Gastrocnemius medialis (tissue), 4 donors: ENCODE data around the gene ESYT2. TPM values are rescaled to one million over a fixed set of nuclear protein-coding genes. Genes with fewer than 3 reads are reported as not detected.

Experiments used
- ATAC-seq, 2 donors: fragments of 150-250 bp; one replicate each; pipeline ENCODE4 v1.9.1; 2016
- DNase-seq, 2 donors: peaks; one replicate each; pipeline ENCODE4 v3.0.0-alpha.2; 2019
- H3K27ac ChIP-seq, 4 donors: fragments of 200-600 bp; sonication (generic); 1 replicate in 1 of 4; 2 replicates in 3 of 4; pipeline ENCODE4 v1.5.1; 2016 to 2018; ENCODE audit warnings: mild to moderate bottlenecking in 2 of 4, moderate library complexity in 1 of 4
- H3K27me3 ChIP-seq, 3 donors: fragments of 200-600 bp; sonication (generic) in 2 of 3; 1 replicate in 1 of 3; 2 replicates in 2 of 3; pipeline versions ENCODE4 v1.5.1 to v1.6.0; 2016 to 2019; ENCODE audit warnings: mild to moderate bottlenecking in 1 of 3, moderate library complexity in 1 of 3
- H3K36me3 ChIP-seq, 2 donors: fragments of 200-600 bp; sonication (generic) in 1 of 2; one replicate each; pipeline ENCODE4 v1.5.1; 2017 to 2018
- H3K4me1 ChIP-seq, 2 donors: fragments of 200-600 bp; sonication (generic) in 1 of 2; one replicate each; pipeline ENCODE4 v1.5.1; 2016 to 2017; ENCODE audit warnings: mild to moderate bottlenecking in 2 of 2
- H3K4me3 ChIP-seq, 4 donors: fragments of 200-600 bp; sonication (generic) in 3 of 4; 1 replicate in 1 of 4; 2 replicates in 3 of 4; pipeline ENCODE4 v1.5.1; 2016 to 2019; ENCODE audit warnings: mild to moderate bottlenecking in 2 of 4
- H3K9me3 ChIP-seq, 3 donors: fragments of 200-600 bp; sonication (generic) in 2 of 3; 1 replicate in 1 of 3; 2 replicates in 2 of 3; pipeline ENCODE4 v1.5.1; 2016 to 2019
- POLR2A ChIP-seq, 2 donors: fragments of 450-650 bp; IDR thresholded peaks; one replicate each; pipeline ENCODE4 v1.6.1; 2017; ENCODE audit warnings: antibody characterized with exemption in 2 of 2, mild to moderate bottlenecking in 2 of 2, moderate library complexity in 2 of 2
- in situ Hi-C, 4 donors: fragments of 200-750 bp; cut with MboI; loops; one replicate each; pipeline versions ENCODE4 v1.15.0 to v1.8.0; 2017; ENCODE audit warnings: low sequenced_read_pairs in 4 of 4
- intact Hi-C: fragments of 100-400 bp; cut with DNase I; formaldehyde crosslinking; loops from one replicate; pipeline ENCODE4 v1.15.1; 2023; ENCODE audit warnings: low total_unique reads
- total RNA-seq, 4 donors: library from RNA; depleted of rRNA; stranded (reverse); fragments of >200 nt; gene quantifications; one replicate each; pipeline versions ENCODE4 v1.1.0 to v1.2.3, GENCODE V29; 2016
- TF ChIP-seq, protein P1 (sequence below), 5 experiments: fragments of 450-650 bp in 3 of 5; fragments of 200-600 bp in 2 of 5; sonication (generic) in 2 of 5; IDR thresholded peaks in 4 of 5; conservative IDR thresholded peaks in 1 of 5; 1 replicate in 4 of 5; 2 replicates in 1 of 5; pipeline ENCODE4 v1.5.1; 2016 to 2019; ENCODE audit warnings: antibody characterized with exemption in 5 of 5, mild to moderate bottlenecking in 3 of 5, moderate library complexity in 3 of 5

Gene ESYT2
- total RNA-seq, 4 donors from 2014 or later, result 67.5 to 106 (median 74.7) TPM

DNA sequence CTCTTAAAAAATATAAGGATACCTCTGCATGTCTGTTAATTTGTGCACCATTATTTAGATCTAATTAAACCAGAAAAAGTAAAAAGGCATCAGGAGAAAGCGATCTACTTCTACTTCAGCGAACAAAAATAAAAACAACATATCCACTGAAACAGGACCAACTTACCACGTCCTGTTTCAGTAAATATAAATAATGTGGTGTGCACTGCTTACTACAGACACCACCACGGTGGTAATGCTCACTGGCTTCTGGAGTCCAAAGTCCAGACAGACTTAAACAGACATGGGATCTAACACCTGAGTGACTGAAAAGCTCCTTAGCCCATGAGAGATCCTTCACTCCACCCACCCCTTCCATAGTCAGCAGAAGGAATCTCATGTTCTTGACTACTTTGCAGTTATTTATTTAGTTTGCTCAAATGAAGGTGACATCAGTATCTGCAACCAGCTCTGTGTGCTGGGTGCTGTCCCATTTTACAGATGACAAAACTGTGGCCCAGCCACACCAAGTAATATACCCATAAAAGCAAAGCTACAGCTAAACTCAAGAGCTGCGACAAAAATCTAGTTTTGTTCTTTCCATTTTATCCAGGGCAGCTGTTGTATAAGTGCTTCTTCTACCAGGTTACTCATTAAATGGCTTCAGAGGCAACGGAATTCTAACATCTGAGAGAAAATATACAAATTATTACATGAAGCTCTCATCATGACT, 62.6 kb downstream of the ESYT2 start:
- intact Hi-C loops (no loop called here), in situ Hi-C loops (no loop called here)
- Histone ChIP-seq H3K9me3 (no peaks in the 10 kb centered on the region), H3K4me1 (no peaks in the 10 kb centered on the region), H3K27ac (no peak overlapping the region), H3K36me3 (peaks cover 0 to 41% of the 10 kb centered on the region in 2 donors), H3K27me3 (no peaks in the 10 kb centered on the region), H3K4me3 (no peak overlapping the region)
- DNase-seq (no peak), ATAC-seq (no peak)
- TF ChIP-seq POLR2A (IDR thresholded peaks at IDR 0.05), result no peak
- TF ChIP-seq, protein P1, sequence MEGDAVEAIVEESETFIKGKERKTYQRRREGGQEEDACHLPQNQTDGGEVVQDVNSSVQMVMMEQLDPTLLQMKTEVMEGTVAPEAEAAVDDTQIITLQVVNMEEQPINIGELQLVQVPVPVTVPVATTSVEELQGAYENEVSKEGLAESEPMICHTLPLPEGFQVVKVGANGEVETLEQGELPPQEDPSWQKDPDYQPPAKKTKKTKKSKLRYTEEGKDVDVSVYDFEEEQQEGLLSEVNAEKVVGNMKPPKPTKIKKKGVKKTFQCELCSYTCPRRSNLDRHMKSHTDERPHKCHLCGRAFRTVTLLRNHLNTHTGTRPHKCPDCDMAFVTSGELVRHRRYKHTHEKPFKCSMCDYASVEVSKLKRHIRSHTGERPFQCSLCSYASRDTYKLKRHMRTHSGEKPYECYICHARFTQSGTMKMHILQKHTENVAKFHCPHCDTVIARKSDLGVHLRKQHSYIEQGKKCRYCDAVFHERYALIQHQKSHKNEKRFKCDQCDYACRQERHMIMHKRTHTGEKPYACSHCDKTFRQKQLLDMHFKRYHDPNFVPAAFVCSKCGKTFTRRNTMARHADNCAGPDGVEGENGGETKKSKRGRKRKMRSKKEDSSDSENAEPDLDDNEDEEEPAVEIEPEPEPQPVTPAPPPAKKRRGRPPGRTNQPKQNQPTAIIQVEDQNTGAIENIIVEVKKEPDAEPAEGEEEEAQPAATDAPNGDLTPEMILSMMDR (IDR thresholded peaks at IDR 0.05 in 4 of 5, conservative IDR thresholded peaks at IDR 0.05 in 1 of 5), result no peak

GRCh38 chr7:158765020-158765419, 64.3 kb downstream of the ESYT2 start:
- Histone ChIP-seq H3K4me1 (no peaks in the 10 kb centered on the region), H3K9me3 (no peaks in the 10 kb centered on the region), H3K36me3 (peaks cover 0 to 59% of the 10 kb centered on the region in 2 donors), H3K27ac (no peak overlapping the region), H3K4me3 (no peak overlapping the region), H3K27me3 (no peaks in the 10 kb centered on the region)
- intact Hi-C loops (no loop called here), in situ Hi-C loops (no loop called here)
- ATAC-seq (no peak), DNase-seq (no peak)
- TF ChIP-seq POLR2A (IDR thresholded peaks at IDR 0.05), result no peak
- TF ChIP-seq, protein P1 (IDR thresholded peaks at IDR 0.05 in 4 of 5, conservative IDR thresholded peaks at IDR 0.05 in 1 of 5), result no peak

GRCh38 chr7:158763454-158764033, 65.8 kb downstream of the ESYT2 start:
- H3K4me3 ChIP-seq, result no peak overlapping the region
- DNase-seq (no peak), ATAC-seq (no peak)
- peaks cover 0 to 73% of the 10 kb centered on the region in 2 donors for H3K36me3 ChIP-seq
- TF ChIP-seq, protein P1 (IDR thresholded peaks at IDR 0.05 in 4 of 5, conservative IDR thresholded peaks at IDR 0.05 in 1 of 5), result no peak
- TF ChIP-seq POLR2A (IDR thresholded peaks at IDR 0.05), result no peak
- H3K27ac ChIP-seq, result no peak overlapping the region
- H3K27me3 ChIP-seq, result no peaks in the 10 kb centered on the region
- no peaks in the 10 kb centered on the region for H3K9me3 ChIP-seq
- no peaks in the 10 kb centered on the region for H3K4me1 ChIP-seq
- intact Hi-C loops, result no loop called here
- in situ Hi-C loops, result no loop called here

DNA sequence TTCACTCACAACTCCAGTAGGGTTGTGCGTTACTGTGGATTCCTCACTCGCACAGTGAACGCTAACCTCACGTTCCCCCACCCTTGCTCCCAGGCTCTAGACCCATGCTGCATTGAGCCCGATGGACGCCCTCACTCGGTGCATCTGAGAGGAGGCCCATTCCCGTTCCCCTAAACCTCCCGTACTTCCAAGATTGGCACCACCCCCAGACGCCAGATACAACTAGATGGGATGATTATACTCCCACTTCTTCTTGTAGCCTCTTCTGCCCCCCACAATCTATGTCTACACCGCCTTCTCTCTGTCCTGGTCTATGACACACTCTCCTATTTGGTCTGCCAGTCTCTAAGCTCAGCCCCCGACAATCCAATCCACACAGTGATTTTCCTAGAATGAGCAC, 67.4 kb downstream of the ESYT2 start:
- H3K27ac ChIP-seq, result no peak overlapping the region
- peaks cover 0 to 83% of the 10 kb centered on the region in 2 donors for H3K36me3 ChIP-seq
- no peaks in the 10 kb centered on the region for H3K9me3 ChIP-seq
- in situ Hi-C loops (no loop called here), intact Hi-C loops (no loop called here)
- ATAC-seq, result no peak
- H3K27me3 ChIP-seq, result no peaks in the 10 kb centered on the region
- TF ChIP-seq, protein P1 (IDR thresholded peaks at IDR 0.05 in 4 of 5, conservative IDR thresholded peaks at IDR 0.05 in 1 of 5), result no peak
- TF ChIP-seq POLR2A (IDR thresholded peaks at IDR 0.05), result no peak
- DNase-seq, result no peak
- H3K4me1 ChIP-seq, result no peaks in the 10 kb centered on the region
- no peak overlapping the region for H3K4me3 ChIP-seq
